Stimulated activated CD8-positive, alpha-beta memory T cell treated with anti-CD3 and anti-CD28 coated beads, Interleukin-4, amount 100 ng/mL, for 24 hours (primary cell): ENCODE data around the gene STIM1.

ENCODE experiments used
- DNase-seq: peaks from one replicate; pipeline ENCODE4 v3.0.0-alpha.2; 2020; ENCODE audit warnings: low read depth

STIM1 gene

GRCh38 chr11:3916962-3917361 lies 61.5 kb downstream of the STIM1 start:
- no peak for DNase-seq

GRCh38 chr11:3920148-3920852 lies 64.8 kb downstream of the STIM1 start:
- DNase-seq = peak; percentile 65

DNA sequence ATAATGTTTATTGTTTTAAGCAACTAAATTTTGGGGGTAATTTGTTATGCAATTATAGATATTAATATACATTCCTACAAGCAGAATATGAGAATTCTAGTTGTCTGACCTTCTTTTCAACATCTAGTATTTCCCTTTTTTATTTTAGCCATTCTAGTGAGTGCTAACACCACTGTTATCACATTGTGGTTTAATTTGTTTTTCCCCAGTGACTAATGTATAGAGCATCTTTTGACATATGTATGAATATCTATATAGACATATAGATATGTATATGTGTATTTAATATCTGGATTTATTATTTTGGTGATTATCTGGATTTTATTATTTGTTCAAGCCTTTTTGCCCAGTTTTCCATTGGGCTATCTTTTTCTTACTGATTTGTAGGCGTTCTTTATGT lies 66.6 kb downstream of the STIM1 start:
- DNase-seq = no peak

- no peak for DNase-seq
Observed at GRCh38 chr11:3925513-3925912, 70.0 kb downstream of the STIM1 start.

GRCh38 chr11:3926458-3927095 lies 71.1 kb downstream of the STIM1 start:
- no peak for DNase-seq

DNA sequence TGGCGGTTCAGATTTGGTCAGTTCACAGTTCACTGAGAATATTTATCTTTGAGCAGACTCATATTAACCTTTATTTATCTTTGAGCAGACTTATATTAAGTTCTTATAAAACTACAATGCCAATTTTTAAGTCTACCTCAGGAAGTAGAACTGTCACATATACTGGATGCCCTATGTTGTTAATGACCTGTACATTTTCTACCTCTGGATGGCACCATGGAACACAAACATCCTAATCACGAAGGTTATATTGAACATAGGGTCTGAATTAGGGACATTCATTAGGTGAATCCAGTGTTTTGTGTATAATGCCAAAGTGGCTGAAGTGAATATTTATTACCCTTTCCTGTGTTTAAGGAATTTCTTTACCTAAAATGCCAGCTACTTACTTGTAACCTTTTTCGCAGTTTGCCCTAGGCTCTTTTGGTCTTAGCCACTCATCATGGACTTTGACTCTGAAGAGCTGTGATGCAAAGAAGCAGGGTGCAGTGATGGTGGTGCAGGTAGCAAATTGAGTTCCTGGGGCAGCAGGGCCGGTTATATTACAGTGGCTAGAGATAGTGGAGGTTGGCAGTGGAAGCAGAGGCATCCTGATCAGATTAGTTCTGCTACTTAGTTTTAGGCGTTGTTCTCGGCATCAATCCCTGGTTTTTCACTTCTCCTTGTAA lies 71.8 kb downstream of the STIM1 start:
- DNase-seq = no peak

- no peak for DNase-seq
Observed at GRCh38 chr11:3929232-3929631, 73.8 kb downstream of the STIM1 start.

DNA sequence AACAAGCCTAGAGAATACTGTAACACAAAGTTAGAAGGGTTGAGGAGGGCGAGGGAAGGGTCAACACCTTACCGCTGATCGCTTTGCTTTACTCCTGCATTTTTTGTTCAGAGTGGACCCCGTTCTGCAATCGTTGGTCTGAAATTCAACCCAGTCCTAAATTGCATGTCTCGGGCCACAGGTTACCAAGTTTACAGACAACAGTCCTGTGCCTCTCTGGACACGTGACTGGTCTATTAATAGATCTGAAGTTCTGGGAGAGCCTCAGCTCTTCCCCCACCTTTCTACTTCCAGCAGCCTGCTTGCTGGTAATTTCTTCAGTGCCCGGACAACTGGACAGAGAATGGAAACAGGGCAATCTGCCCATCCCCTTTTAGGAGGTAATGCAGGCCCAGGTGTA lies 74.2 kb downstream of the STIM1 start:
- no peak for DNase-seq

DNA sequence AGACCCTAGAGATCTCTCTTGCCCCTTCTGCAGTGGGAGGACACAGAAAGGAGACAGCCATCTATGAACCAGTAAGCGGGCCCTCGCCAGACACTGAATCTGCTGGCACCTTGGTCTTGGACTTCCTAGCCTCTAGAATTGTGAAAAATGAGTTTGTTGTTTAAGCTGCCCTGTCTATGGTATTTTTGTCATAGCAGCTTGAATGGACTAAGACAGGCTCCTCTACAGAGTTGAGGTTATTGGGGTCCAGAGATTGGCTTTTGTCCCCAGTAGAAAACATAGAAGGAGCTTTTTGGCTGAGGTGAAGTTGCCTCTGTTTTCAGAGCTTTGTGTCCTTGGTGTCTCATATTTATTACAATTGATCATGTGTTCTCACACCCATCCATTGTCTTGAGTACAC lies 77.2 kb downstream of the STIM1 start:
- no peak for DNase-seq

DNA sequence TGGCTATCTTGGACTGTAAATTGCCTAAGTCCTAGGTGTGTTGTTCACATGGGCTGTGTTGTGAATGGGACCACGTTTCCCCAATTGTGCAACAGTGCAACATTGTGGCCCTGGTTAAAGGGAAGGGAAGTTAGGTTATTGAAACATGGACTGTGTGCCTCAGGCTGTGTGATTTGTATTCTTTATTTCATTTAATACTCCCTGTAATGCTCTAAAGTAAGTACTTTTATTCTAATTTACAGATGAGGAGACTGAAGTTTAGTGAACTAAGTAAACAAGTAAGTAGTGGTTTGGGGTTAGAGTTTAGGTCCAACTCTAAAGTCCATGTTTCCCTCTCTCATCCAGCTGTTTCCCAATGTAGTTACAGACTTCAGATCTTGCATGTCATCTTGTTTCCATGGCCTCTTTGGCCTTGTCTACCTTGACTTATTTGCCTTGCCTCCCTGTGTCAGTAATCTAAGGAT lies 77.7 kb downstream of the STIM1 start:
- DNase-seq = no peak

- DNase-seq = no peak
Observed at GRCh38 chr11:3934658-3935057, 79.2 kb downstream of the STIM1 start.

DNA sequence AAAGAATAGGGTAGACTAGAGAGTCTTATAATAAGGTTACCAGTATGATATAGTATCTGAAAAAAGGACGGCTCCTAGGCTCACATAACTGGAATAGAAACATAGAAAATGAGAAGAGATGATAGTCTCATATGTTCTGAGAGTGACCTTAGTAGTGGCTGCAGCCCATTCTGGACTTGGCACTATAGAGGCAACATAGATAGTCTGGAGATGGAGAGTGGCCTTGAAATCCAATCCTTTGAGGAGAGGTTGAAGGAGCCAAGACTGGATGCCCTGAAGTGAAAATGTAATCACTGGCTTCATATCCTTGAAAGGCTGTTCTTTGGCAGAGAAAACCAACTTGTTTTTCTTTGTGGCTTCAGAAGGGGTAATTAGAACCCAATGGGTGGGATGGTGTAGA lies 81.1 kb downstream of the STIM1 start:
- DNase-seq = no peak

DNA sequence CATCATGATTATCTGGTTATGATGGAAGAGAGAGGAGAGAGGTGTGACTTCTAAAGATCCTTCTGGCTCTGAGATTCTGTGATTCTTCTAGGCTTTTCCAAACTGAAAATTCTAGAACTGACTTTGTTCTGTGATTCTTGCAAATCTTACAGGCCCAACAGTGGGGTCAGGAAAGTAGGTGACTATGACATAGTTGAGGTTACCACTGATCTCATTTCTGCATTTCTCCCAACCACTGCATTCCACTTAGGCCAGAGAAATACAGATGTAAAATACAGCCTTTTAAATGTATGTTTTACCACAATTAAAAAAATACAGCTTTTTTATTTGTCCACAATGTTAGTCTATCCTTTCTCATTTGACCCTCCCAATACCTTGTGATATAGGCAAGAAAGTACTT lies 83.7 kb downstream of the STIM1 start:
- no peak for DNase-seq

DNA sequence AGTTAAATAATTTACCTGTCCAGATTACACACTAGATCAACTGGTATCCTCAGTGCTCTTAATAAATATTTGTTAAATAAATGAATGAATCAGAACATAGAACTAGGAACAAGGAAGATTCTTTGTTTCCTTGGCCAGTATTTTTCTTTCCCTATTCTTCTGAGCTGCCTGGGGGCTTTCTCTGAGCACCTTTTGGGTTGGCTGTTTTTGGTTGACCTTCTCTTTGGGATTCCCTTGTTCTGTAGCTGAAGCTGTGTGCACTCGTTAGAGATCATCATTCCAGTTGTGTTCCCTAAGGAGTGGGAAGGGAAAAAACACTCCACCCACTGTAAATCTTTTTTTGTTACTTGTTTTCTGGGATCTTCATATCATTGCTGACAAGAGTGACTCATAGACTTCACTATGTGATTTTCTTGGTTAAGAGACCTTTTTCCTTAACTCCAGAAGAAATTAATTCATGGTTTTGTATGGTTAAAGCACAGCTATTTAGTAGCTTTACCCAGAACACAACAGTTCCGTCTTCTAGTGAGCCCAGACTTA lies 84.3 kb downstream of the STIM1 start:
- DNase-seq = no peak

- no peak for DNase-seq
Observed at GRCh38 chr11:3942160-3942955, 86.9 kb downstream of the STIM1 start.

DNA sequence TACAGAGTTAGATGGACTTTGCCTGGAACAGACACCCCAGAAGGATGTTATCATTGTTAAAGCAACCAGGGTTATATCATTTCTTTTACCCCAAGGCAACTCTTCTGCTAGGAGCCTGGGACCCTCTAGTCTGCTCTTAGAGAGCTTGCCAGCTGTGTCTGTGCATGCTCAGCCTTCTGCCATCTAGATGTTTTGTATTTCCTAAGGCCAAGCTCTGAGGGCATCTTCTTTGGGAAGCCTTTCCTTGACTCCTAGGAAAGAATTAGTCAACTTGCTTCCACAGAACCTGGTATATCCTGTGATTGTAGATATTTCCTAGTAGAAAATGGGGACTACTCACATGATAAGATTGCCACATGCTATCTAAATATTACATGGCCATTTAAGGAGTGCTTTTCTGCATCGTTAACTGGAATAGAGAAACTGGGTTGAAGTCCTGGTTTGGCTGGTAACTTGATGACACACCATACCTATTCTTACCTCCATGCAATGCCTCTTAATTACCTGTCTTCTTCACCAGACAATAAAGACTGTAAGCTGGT lies 87.6 kb downstream of the STIM1 start:
- DNase-seq = no peak

DNA sequence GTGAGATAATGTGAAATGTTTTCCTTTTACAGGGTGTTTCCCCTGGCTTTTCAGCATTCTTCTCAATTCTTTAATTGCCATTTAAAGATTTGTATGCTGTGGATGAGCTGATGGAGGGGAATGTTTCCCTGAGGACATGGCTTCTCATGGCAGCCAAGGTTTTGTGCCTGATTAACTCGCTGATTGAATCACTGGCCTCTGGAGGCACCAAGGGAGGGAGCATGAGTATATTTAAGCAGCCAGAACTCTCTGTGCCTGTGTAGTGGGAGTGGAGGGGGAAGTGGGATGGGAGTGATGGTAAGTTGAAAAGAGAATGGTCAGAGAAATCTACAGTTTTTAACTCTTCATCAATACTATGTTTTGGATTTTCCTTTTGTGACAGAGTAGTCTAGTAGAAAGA lies 88.7 kb downstream of the STIM1 start:
- no peak for DNase-seq

GRCh38 chr11:3946455-3947017 lies 91.1 kb downstream of the STIM1 start:
- DNase-seq = no peak

GRCh38 chr11:3947061-3947460 lies 91.6 kb downstream of the STIM1 start:
- no peak for DNase-seq

DNA sequence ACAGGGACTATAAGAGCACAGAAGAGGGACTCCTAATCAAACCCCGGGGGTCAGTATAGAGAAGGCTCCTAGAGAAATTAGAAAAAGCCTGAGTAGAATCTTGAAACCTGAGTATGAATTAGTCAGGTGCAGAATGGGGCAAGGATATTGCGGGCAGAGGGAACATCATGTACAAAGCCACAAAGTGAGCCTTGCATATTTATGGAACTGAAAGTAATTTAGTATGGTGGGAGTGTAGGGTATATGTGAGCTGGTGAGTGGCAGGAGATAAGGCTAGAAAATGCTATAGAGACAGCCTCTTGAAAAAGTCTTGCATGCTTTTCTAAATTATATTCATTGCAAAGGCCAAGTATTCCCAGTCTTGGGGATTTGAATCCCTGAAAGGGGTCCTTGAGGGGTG lies 93.7 kb downstream of the STIM1 start:
- DNase-seq = no peak

DNA sequence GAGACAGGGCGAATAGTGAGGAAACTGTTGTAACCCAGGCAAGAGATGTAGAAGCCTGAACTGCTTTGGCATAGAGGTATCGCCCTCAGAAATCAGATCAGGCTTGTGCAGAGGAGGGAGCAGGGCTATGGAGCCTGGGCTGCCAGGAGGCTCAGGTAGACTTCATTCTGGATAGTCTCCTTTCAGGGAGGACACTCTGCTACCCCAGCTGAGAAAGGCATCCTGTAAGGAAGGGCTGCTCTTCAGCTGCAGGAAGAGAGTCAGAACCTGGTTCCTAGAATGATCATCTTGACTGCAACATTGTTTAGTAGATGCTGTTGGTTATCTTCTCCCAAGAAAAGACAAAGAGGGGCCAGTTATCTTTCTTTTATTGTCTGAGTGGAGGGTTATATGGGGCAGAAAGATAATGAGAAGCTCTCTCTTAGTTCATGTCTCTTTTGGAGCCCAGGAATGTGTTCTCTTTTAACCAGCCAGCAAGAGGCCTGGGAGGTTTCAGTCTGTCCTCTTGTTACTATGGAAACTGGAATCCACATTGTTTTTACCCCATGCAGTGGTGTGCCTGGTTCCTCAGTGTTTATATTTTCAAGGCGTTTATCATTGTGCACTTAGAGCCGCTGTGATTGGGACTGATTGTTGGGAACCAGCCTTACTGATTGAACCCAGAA lies 95.7 kb downstream of the STIM1 start:
- DNase-seq = no peak
